SK-N-MC (cell line): Measurements from ENCODE around the gene PDSS2.
A peak's percentile ranks its signal among the peaks of the same experiment; 100 is the strongest.

ENCODE experiments used
- DNase-seq: peaks from one replicate; pipeline ENCODE4 v3.0.0-alpha.2; 2011; ENCODE audit warnings: low read depth, low spot score
- H3K27ac ChIP-seq: fragments of 200-600 bp; sonication (generic); 2 replicates; pipeline ENCODE4 v1.5.1; 2016; ENCODE audit warnings: mixed run types
- H3K36me3 ChIP-seq: fragments of 200-600 bp; sonication (generic); 2 replicates; pipeline ENCODE4 v1.6.1; 2017; ENCODE audit warnings: antibody characterized with exemption, low read length, mixed read lengths; ENCODE audit not compliant: insufficient read depth
- H3K4me3 ChIP-seq: fragments of 200-600 bp; sonication (generic); 2 replicates; pipeline ENCODE4 v1.5.1; 2016
- H3K9ac ChIP-seq: fragments of 200-600 bp; sonication (generic); 2 replicates; pipeline ENCODE4 v1.8.0; 2017; ENCODE audit warnings: mixed run types, mixed read lengths; ENCODE audit not compliant: insufficient read length
- H3K9me3 ChIP-seq: fragments of 200-600 bp; sonication (generic); 2 replicates; pipeline ENCODE4 v1.6.1; 2017; ENCODE audit warnings: low read depth, mild to moderate bottlenecking, antibody characterized with exemption, low read length, moderate library complexity, mixed read lengths
- EZH2 ChIP-seq: fragments of 200-600 bp; sonication (generic); IDR thresholded peaks from one replicate; pipeline ENCODE4 v1.6.1; 2017; ENCODE audit warnings: antibody characterized with exemption
- FOXP2 ChIP-seq: optimal IDR thresholded peaks from 2 replicates; pipeline ENCODE3; 2011; ENCODE audit warnings: mild to moderate bottlenecking, moderate library complexity; ENCODE audit not compliant: insufficient read depth; ENCODE audit errors: extremely low read length, control extremely low read depth
- POLR2AphosphoS5 ChIP-seq: IDR thresholded peaks from 2 replicates; pipeline ENCODE4 v1.6.1; 2012; ENCODE audit warnings: mild to moderate bottlenecking, low read depth, low read length, borderline replicate concordance

Gene PDSS2

GRCh38 chr6:107459283-107460082 is at the start of gene PDSS2:
PDSS2 (minus strand) TSS chr6:107459564; CDS start chr6:107459285, 279 bp downstream.
- DNase-seq, result peak; percentile 76
- Histone ChIP-seq H3K9me3 (no peaks in the 10 kb centered on the region), H3K9ac (peak within 1 kb of the TSS; percentile 91), H3K4me3 (peak within 1 kb of the TSS; percentile 99), H3K36me3 (no peaks in the 10 kb centered on the region), H3K27ac (peak within 1 kb of the TSS; percentile 80)
- TF ChIP-seq FOXP2 (no peak), POLR2AphosphoS5 (peak; percentile 96)

GRCh38 chr6:107506145-107506544 is 46.8 kb upstream of the PDSS2 start:
- TF ChIP-seq POLR2AphosphoS5, result no peak
- no peak for TF ChIP-seq EZH2
- TF ChIP-seq FOXP2, result no peak

GRCh38 chr6:107504270-107505026 is 45.1 kb upstream of the PDSS2 start:
- 0 out of 2 replicates have a peak overlapping the region, but pooled peaks have one; percentile 4 for H3K4me3 ChIP-seq
- H3K27ac ChIP-seq, result peak overlapping the region; percentile 71; the same call in 1 of the 2 replicates
- no peaks in the 10 kb centered on the region for H3K36me3 ChIP-seq
- no peak for DNase-seq
- H3K9ac ChIP-seq, result no peak overlapping the region
- no peak for TF ChIP-seq EZH2
- no peaks in the 10 kb centered on the region for H3K9me3 ChIP-seq

More at GRCh38 chr6:107506145-107506544, 46.8 kb upstream of the PDSS2 start:
- no peak for DNase-seq
- Histone ChIP-seq H3K9me3 (no peaks in the 10 kb centered on the region), H3K27ac (no peak overlapping the region), H3K36me3 (no peaks in the 10 kb centered on the region), H3K9ac (no peak overlapping the region), H3K4me3 (no peak overlapping the region)

GRCh38 chr6:107496892-107497684 is 37.7 kb upstream of the PDSS2 start:
- no peak for TF ChIP-seq EZH2
- no peak for TF ChIP-seq FOXP2
- Histone ChIP-seq H3K36me3 (no peaks in the 10 kb centered on the region), H3K4me3 (no peak overlapping the region), H3K9ac (no peak overlapping the region), H3K27ac (no peak overlapping the region), H3K9me3 (no peaks in the 10 kb centered on the region)
- no peak for DNase-seq

GRCh38 chr6:107495971-107496370 is 36.6 kb upstream of the PDSS2 start:
- H3K4me3 ChIP-seq, result 0 out of 2 replicates have a peak overlapping the region, but pooled peaks have one; percentile 12
- TF ChIP-seq EZH2 (no peak), POLR2AphosphoS5 (no peak)
- DNase-seq, result no peak
- no peaks in the 10 kb centered on the region for H3K36me3 ChIP-seq
- H3K9ac ChIP-seq, result peak overlapping the region; percentile 7
- no peaks in the 10 kb centered on the region for H3K9me3 ChIP-seq
- H3K27ac ChIP-seq, result peak overlapping the region; percentile 75

- H3K9ac ChIP-seq, result peak overlapping the region; percentile 7
Observed at GRCh38 chr6:107495196-107495643, 35.9 kb upstream of the PDSS2 start.

GRCh38 chr6:107493158-107494057 is 34.0 kb upstream of the PDSS2 start:
- DNase-seq, result no peak
- Histone ChIP-seq H3K36me3 (no peaks in the 10 kb centered on the region), H3K27ac (peak overlapping the region; percentile 18; the same call in 1 of the 2 replicates), H3K9ac (peak overlapping the region; percentile 45), H3K4me3 (peak overlapping the region; percentile 88), H3K9me3 (no peaks in the 10 kb centered on the region)
- TF ChIP-seq POLR2AphosphoS5, result no peak
- TF ChIP-seq FOXP2, result no peak
- no peak for TF ChIP-seq EZH2

More at GRCh38 chr6:107495196-107495643, 35.9 kb upstream of the PDSS2 start:
- TF ChIP-seq EZH2 (no peak), POLR2AphosphoS5 (no peak), FOXP2 (no peak)
- H3K4me3 ChIP-seq, result peak overlapping the region; percentile 67
- DNase-seq, result no peak
- H3K27ac ChIP-seq, result peak overlapping the region; percentile 75
- no peaks in the 10 kb centered on the region for H3K36me3 ChIP-seq
- no peaks in the 10 kb centered on the region for H3K9me3 ChIP-seq
